IMR-90 (cell line): ENCODE data around the gene VWA8. TPM values are rescaled to one million over a fixed set of nuclear protein-coding genes. Genes with fewer than 3 reads are reported as not detected.
A peak's percentile ranks its signal among the peaks of the same experiment; 100 is the strongest.

Experiments
- ATAC-seq: fragments of 200-7000 bp; cut with Tn5 transposase; 2 replicates; pipeline ENCODE4 v1.9.1; 2020; ENCODE audit warnings: low read depth, mild to moderate bottlenecking, moderate library complexity
- BruUV-seq: library from RNA; stranded (reverse); fragments of 400-500 nt; replicated peaks from 2 replicates; lab custom pipeline; 2021; lab: Mats Ljungman, UMichigan
- CTCF ChIA-PET: fragments of 300-600 bp; formaldehyde crosslinking; extraction: SDS; loops from one replicate; lab custom pipeline; 2021; ENCODE audit warnings: antibody characterized with exemption; lab: Yijun Ruan, JAX
- POLR2A ChIA-PET: fragments of 300-600 bp; sonication (Branson Sonifier 250); formaldehyde crosslinking; loops from one replicate; lab custom pipeline; 2022; ENCODE audit warnings: antibody characterized with exemption; ENCODE audit not compliant: unreplicated experiment; lab: Charles Lee
- DNase-seq: peaks from one replicate; pipeline ENCODE4 v3.0.0; 2013
- H2AFZ ChIP-seq: replicated peaks from 2 replicates; pipeline ENCODE3; 2013; ENCODE audit warnings: low read length, mild to moderate bottlenecking; ENCODE audit not compliant: poor library complexity
- H2AK5ac ChIP-seq: 2 replicates; pipeline ENCODE4 v1.6.1; 2013; ENCODE audit warnings: low read depth, low read length, inconsistent platforms
- H2AK9ac ChIP-seq: replicated peaks from 2 replicates; pipeline ENCODE3; 2013; ENCODE audit warnings: mild to moderate bottlenecking, low read depth, low read length, moderate library complexity; ENCODE audit not compliant: poor library complexity
- H2BK120ac ChIP-seq: 2 replicates; pipeline ENCODE4 v1.6.1; 2013; ENCODE audit warnings: low read depth, low read length, inconsistent platforms
- H2BK15ac ChIP-seq: 3 replicates; pipeline ENCODE4 v1.6.1; 2013; ENCODE audit warnings: low read depth, low read length, inconsistent platforms
- H2BK20ac ChIP-seq: 2 replicates; pipeline ENCODE4 v1.6.1; 2013; ENCODE audit warnings: low read depth, mild to moderate bottlenecking, inconsistent platforms, low read length, moderate library complexity
- H2BK5ac ChIP-seq: 2 replicates; pipeline ENCODE4 v1.6.1; 2013; ENCODE audit warnings: mild to moderate bottlenecking, low read depth, low read length, inconsistent platforms; ENCODE audit not compliant: poor library complexity, severe bottlenecking
- H3K14ac ChIP-seq: replicated peaks from 2 replicates; pipeline ENCODE4 v1.6.1; 2013; ENCODE audit warnings: low read depth, low read length, inconsistent platforms
- H3K18ac ChIP-seq: 2 replicates; pipeline ENCODE4 v1.6.1; 2013; ENCODE audit warnings: low read depth, low read length, control low read depth
- H3K23ac ChIP-seq: 2 replicates; pipeline ENCODE4 v1.6.1; 2013; ENCODE audit warnings: low read depth, low read length, inconsistent platforms
- H3K27ac ChIP-seq: 2 replicates; pipeline ENCODE4 v1.5.1; 2013; ENCODE audit warnings: mild to moderate bottlenecking, control low read depth, low read length; ENCODE audit not compliant: insufficient read depth
- H3K27me3 ChIP-seq: 2 replicates; pipeline ENCODE4 v1.6.1; 2013; ENCODE audit warnings: low read length; ENCODE audit not compliant: control insufficient read depth, insufficient read depth
- H3K36me3 ChIP-seq: 2 replicates; pipeline ENCODE4 v1.6.1; 2013; ENCODE audit warnings: low read length, mixed read lengths; ENCODE audit not compliant: control insufficient read depth, insufficient read depth
- H3K4ac ChIP-seq: 2 replicates; pipeline ENCODE4 v1.6.1; 2013; ENCODE audit warnings: low read depth, low read length, inconsistent platforms
- H3K4me1 ChIP-seq: 2 replicates; pipeline ENCODE4 v1.6.1; 2013; ENCODE audit warnings: low read length, mixed read lengths; ENCODE audit not compliant: control insufficient read depth, insufficient read depth
- H3K4me2 ChIP-seq: 2 replicates; pipeline ENCODE4 v1.6.1; 2013; ENCODE audit warnings: low read depth, mild to moderate bottlenecking, control low read depth, low read length, moderate library complexity
- H3K4me3 ChIP-seq: 2 replicates; pipeline ENCODE4 v1.5.1; 2013; ENCODE audit warnings: low read depth, mild to moderate bottlenecking, control low read depth, low read length, moderate library complexity; ENCODE audit not compliant: insufficient read depth
- H3K56ac ChIP-seq: 2 replicates; pipeline ENCODE4 v1.6.1; 2013; ENCODE audit warnings: low read length, inconsistent platforms; ENCODE audit not compliant: insufficient read depth; ENCODE audit errors: extremely low read depth
- H3K79me1 ChIP-seq, 2 experiments: 2 replicates each; pipeline ENCODE4 v1.6.1; 2013; ENCODE audit warnings: low read length in 2 of 2, inconsistent platforms in 1 of 2, low read depth in 1 of 2
- H3K9ac ChIP-seq: 2 replicates; pipeline ENCODE4 v1.6.1; 2013; ENCODE audit warnings: low read depth, low read length, control low read depth
- H3K9me1 ChIP-seq: 2 replicates; pipeline ENCODE4 v1.6.1; 2013; ENCODE audit warnings: low read length, inconsistent platforms; ENCODE audit not compliant: insufficient read depth
- H3K9me3 ChIP-seq: 2 replicates; pipeline ENCODE4 v1.6.1; 2013; ENCODE audit warnings: low read length; ENCODE audit not compliant: control insufficient read depth, insufficient read depth
- H4K20me1 ChIP-seq: 2 replicates; pipeline ENCODE4 v1.6.1; 2013; ENCODE audit warnings: low read length, inconsistent platforms; ENCODE audit not compliant: insufficient read depth
- H4K5ac ChIP-seq: 2 replicates; pipeline ENCODE4 v1.6.1; 2013; ENCODE audit warnings: mild to moderate bottlenecking, low read depth, low read length, control low read depth
- H4K8ac ChIP-seq, 2 experiments: 2 replicates each; pipeline ENCODE4 v1.6.1; 2013; ENCODE audit warnings: low read depth in 2 of 2, low read length in 2 of 2, control low read depth in 1 of 2, inconsistent platforms in 1 of 2
- H4K91ac ChIP-seq: 2 replicates; pipeline ENCODE4 v1.6.1; 2013; ENCODE audit warnings: low read depth, low read length, inconsistent platforms; ENCODE audit not compliant: insufficient read depth
- CEBPB ChIP-seq: IDR thresholded peaks from 2 replicates; pipeline ENCODE4 v1.6.1; 2012; ENCODE audit warnings: low read depth, low read length, improper control_type of control experiment
- FOS ChIP-seq: fragments of 150-350 bp; IDR thresholded peaks from 2 replicates; pipeline ENCODE4 v1.6.1; 2016; ENCODE audit warnings: low read depth, low read length
- NFE2L2 ChIP-seq: fragments of 150-350 bp; IDR thresholded peaks from 2 replicates; pipeline ENCODE4 v1.6.1; 2016; ENCODE audit warnings: low read depth, mild to moderate bottlenecking, low read length
- RCOR1 ChIP-seq: IDR thresholded peaks from 2 replicates; pipeline ENCODE4 v1.6.1; 2012; ENCODE audit warnings: mild to moderate bottlenecking, low read length, improper control_type of control experiment; ENCODE audit not compliant: insufficient replicate concordance
- WGBS, 2 experiments: methylation state at CpG; one replicate each; pipeline versions ENCODE4 v1.1.5 to v1.1.7; 2013; ENCODE audit warnings: missing lambda C conversion rate in 2 of 2; ENCODE audit not compliant: insufficient read length in 1 of 2; ENCODE audit errors: extremely low coverage in 2 of 2; 5-methylcytosine and 5-hydroxymethylcytosine counted together
- dilution Hi-C: fragments of 300-500 bp; cut with HindIII; formaldehyde crosslinking; loops from one replicate; pipeline ENCODE4 v1.14.3; 2018; ENCODE audit warnings: low sequenced_read_pairs; ENCODE audit not compliant: unreplicated experiment
- in situ Hi-C: fragments of 300-500 bp; cut with MboI; formaldehyde crosslinking; loops from 3 replicates; pipeline ENCODE4 v1.14.3; 2019; ENCODE audit warnings: low sequenced_read_pairs, inconsistent platforms, mixed read lengths
- intact Hi-C: fragments of 100-400 bp; cut with micrococcal nuclease; formaldehyde crosslinking; loops from 2 replicates; pipeline ENCODE4 v1.10.0; 2022
- polyA plus RNA-seq, 3 experiments: library from polyadenylated mRNA; depleted of rRNA; stranded (reverse); fragments of >200 nt; gene quantifications; 2 replicates each; pipeline ENCODE4 v1.2.3, GENCODE V29; 2012; ENCODE audit warnings: low replicate concordance in 1 of 3
- total RNA-seq: library from RNA; depleted of rRNA; stranded (reverse); fragments of >200 nt; gene quantifications from 2 replicates; pipeline ENCODE4 v1.2.3, GENCODE V29; 2012

The VWA8 gene
- total and polyA plus RNA-seq, 2 of the 4 experiments (the other 2 are of a cell fraction) = 5.9 to 18.3 TPM

DNA sequence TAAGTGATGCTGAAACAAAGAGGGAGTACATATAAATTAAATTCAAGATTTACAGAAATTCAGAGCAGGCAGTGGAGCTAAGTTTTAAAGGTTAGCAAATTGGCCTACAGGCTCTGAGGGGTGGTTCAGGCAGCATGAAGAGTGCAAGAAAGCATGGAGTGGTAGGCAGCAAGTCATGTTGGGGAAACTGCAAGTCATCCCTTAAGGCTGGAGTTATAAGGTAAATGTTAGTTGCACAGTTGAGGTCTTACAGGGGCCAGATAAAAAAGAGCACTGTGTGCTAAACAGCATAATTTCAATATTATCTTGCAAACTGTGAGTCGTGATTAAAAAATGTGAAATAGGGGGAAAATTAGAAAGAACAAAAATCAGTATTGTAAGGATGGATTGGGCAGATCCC is 106.2 kb downstream of the VWA8 start:
- no peak overlapping the region for H4K91ac ChIP-seq
- H3K9me3 ChIP-seq = no peaks in the 10 kb centered on the region
- intact Hi-C loops (no loop called here), dilution Hi-C loops (no loop called here), in situ Hi-C loops (no loop called here)
- DNase-seq (peak; percentile 54), ATAC-seq (no peak; the same call in 1 of the 2 replicates)
- no TSS peak for BruUV-seq
- H4K8ac ChIP-seq = no peak overlapping the region
- H3K4ac ChIP-seq = 0 out of 2 replicates have a peak overlapping the region, but pooled peaks have one; percentile 54
- H3K9ac ChIP-seq = no peak overlapping the region
- no peak overlapping the region for H2AK9ac ChIP-seq
- H2BK15ac ChIP-seq = no peak overlapping the region
- no peaks in the 10 kb centered on the region for H4K20me1 ChIP-seq
- H4K5ac ChIP-seq = no peak overlapping the region
- no peak overlapping the region for H2AFZ ChIP-seq
- H3K14ac ChIP-seq = peak overlapping the region; percentile 88
- ChIA-PET POLR2A (no interaction called here), CTCF (no interaction called here)
- peaks cover 5% of the 10 kb centered on the region for H3K4me1 ChIP-seq
- no peak overlapping the region for H3K56ac ChIP-seq
- H3K27me3 ChIP-seq = no peaks in the 10 kb centered on the region
- H3K79me1 ChIP-seq = no peaks in the 10 kb centered on the region
- 0 out of 2 replicates have a peak, but pooled peaks cover 3% of the 10 kb centered on the region for H3K9me1 ChIP-seq
- TF ChIP-seq CEBPB (no peak), NFE2L2 (peak; percentile 86), FOS (no peak), RCOR1 (no peak)
- H2BK20ac ChIP-seq = no peak overlapping the region; the same call in 1 of the 2 replicates
- H2BK5ac ChIP-seq = peak overlapping the region; percentile 53
- WGBS, 2 experiments = 80% methylated on average over 1 of the region's 1 CpG; no CpG with 5 or more reads in 1 of the 2 experiments
- no peak overlapping the region for H3K4me2 ChIP-seq
- H3K27ac ChIP-seq = no peak overlapping the region
- H3K36me3 ChIP-seq = no peaks in the 10 kb centered on the region
- H3K18ac ChIP-seq = no peak overlapping the region
- H3K4me3 ChIP-seq = no peak overlapping the region
- H3K23ac ChIP-seq = 0 out of 2 replicates have a peak overlapping the region, but pooled peaks have one; percentile 75
- H2AK5ac ChIP-seq = no peak overlapping the region
- H2BK120ac ChIP-seq = no peak overlapping the region
